Calu3 (cell line): ENCODE measurements around the gene EPB41L3. TPM values are rescaled to one million over a fixed set of nuclear protein-coding genes. Genes with fewer than 3 reads are reported as not detected.

Source experiments
- BruUV-seq: library from RNA; stranded (reverse); fragments of 400-500 nt; replicated peaks from 2 replicates; lab custom pipeline; 2021; lab: Mats Ljungman, UMichigan
- CTCF ChIA-PET: fragments of 300-600 bp; sonication (Branson Sonifier 250); formaldehyde crosslinking; loops from one replicate; lab custom pipeline; 2022; ENCODE audit warnings: antibody characterized with exemption; lab: Charles Lee
- DNase-seq: peaks from one replicate; pipeline ENCODE4 v3.0.0; 2022
- H3K27ac Mint-ChIP-seq: one replicate; pipeline ENCODE4 v1.8.0; 2022; ENCODE audit warnings: mixed read lengths; ENCODE audit not compliant: unreplicated experiment
- H3K27me3 Mint-ChIP-seq: one replicate; pipeline ENCODE4 v1.8.0; 2022; ENCODE audit warnings: mixed read lengths; ENCODE audit not compliant: unreplicated experiment
- H3K36me3 Mint-ChIP-seq: one replicate; pipeline ENCODE4 v1.8.0; 2022; ENCODE audit warnings: mild to moderate bottlenecking, moderate library complexity, mixed read lengths; ENCODE audit not compliant: insufficient read depth, unreplicated experiment
- H3K4me1 Mint-ChIP-seq: one replicate; pipeline ENCODE4 v1.8.0; 2022; ENCODE audit warnings: mild to moderate bottlenecking, low read depth, mixed read lengths; ENCODE audit not compliant: unreplicated experiment
- H3K4me3 Mint-ChIP-seq: one replicate; pipeline ENCODE4 v1.8.0; 2022; ENCODE audit warnings: mild to moderate bottlenecking, low read depth, moderate library complexity, mixed read lengths; ENCODE audit not compliant: unreplicated experiment
- H3K9me3 Mint-ChIP-seq: one replicate; pipeline ENCODE4 v1.8.0; 2022; ENCODE audit warnings: low read depth, mixed read lengths; ENCODE audit not compliant: unreplicated experiment
- CTCF ChIP-seq: fragments of 200-600 bp; IDR thresholded peaks from one replicate; pipeline ENCODE4 v1.8.0; 2022; ENCODE audit warnings: antibody characterized with exemption; ENCODE audit not compliant: unreplicated experiment
- intact Hi-C: fragments of 100-400 bp; cut with micrococcal nuclease; formaldehyde crosslinking; loops from one replicate; pipeline ENCODE4 v1.10.0; 2022; ENCODE audit not compliant: unreplicated experiment
- total RNA-seq: library from RNA; stranded (reverse); gene quantifications from 2 replicates; pipeline ENCODE4 v1.2.3, GENCODE V29; 2022

EPB41L3 gene
- total RNA-seq, 1 experiment from 2014 or later: not detected

DNA sequence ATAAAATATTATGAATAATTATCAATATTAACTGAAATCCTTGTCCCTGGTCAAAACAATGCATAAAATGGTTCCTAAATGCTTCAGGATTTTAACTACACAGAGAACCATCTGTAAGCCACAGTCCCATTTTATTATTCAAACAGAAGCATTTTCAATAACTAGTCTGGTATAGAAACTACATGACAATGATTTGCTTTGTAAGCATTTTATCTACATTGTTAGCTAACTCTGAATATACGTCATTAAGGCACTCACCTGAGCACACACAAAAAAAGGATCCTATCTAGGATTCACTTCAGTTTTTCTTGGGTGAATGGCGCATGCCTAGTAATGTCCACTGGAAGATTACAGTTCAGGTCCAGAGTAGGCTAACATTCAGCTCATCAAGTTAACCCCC lies 22.8 kb downstream of the EPB41L3 start:
- no peak for DNase-seq
- TF ChIP-seq CTCF: no peak
- no peak overlapping the region for H3K27ac Mint-ChIP-seq
- intact Hi-C loops: no loop called here
- H3K27me3 Mint-ChIP-seq: no peaks in the 10 kb centered on the region
- CTCF ChIA-PET: no interaction called here
- no peaks in the 10 kb centered on the region for H3K4me1 Mint-ChIP-seq
- no peaks in the 10 kb centered on the region for H3K9me3 Mint-ChIP-seq
- no peaks in the 10 kb centered on the region for H3K36me3 Mint-ChIP-seq
- no TSS peak for BruUV-seq
- H3K4me3 Mint-ChIP-seq: no peak overlapping the region

DNA sequence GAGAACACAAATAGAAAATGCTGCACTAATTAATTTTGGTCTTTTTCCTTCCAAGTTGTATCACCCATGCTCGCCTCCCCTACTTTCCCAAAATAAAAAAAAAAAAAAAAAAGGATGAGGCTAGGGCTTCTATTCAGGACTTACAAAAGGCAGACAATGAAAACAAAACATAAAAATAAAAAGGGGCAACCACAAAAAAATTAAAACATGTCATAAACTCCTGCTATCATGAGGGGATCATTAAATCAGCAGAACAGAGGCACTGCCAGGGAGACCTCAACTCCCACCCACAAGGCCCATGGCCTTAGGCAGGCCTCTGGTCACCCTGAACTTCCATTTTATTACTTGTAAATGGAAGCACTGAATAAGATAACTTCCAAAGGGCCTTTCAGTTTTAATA lies 23.3 kb downstream of the EPB41L3 start:
- no TSS peak for BruUV-seq
- no peak for TF ChIP-seq CTCF
- Mint-ChIP-seq H3K9me3 (no peaks in the 10 kb centered on the region), H3K27ac (no peak overlapping the region), H3K27me3 (no peaks in the 10 kb centered on the region), H3K4me3 (no peak overlapping the region), H3K4me1 (no peaks in the 10 kb centered on the region), H3K36me3 (no peaks in the 10 kb centered on the region)
- intact Hi-C loops: no loop called here
- CTCF ChIA-PET: no interaction called here
- DNase-seq: no peak

- Mint-ChIP-seq H3K27me3 (no peaks in the 10 kb centered on the region), H3K4me3 (no peak overlapping the region), H3K27ac (no peak overlapping the region), H3K9me3 (no peaks in the 10 kb centered on the region), H3K36me3 (no peaks in the 10 kb centered on the region), H3K4me1 (no peaks in the 10 kb centered on the region)
- intact Hi-C loops: no loop called here
- BruUV-seq: no TSS peak
- DNase-seq: no peak
- CTCF ChIA-PET: no interaction called here
- TF ChIP-seq CTCF: no peak
These were observed 24.1 kb downstream of the EPB41L3 start for GRCh38 chr18:5519448-5520298.

DNA sequence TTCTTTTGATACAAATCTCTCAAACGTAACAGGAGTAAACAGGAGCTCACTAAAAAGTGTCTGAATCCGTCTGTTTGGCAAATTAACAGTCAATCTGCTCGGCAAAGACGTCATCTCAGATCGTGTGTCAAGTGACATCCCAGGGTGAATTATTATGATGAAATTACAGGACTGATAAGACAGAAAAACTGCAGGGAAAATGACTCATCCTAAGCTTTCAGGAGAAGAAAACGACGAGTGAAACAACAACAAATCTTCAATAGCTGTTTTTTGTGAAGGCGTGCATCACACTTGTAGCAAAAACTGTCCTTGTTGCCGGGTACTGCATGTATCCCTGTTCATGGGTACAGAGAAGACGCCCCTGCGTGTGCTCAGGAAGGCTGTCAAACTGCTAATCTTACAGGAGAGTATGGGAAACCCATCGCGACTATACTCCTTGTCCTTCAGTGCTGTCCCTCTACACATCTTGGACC lies 24.9 kb downstream of the EPB41L3 start:
- Mint-ChIP-seq H3K4me1 (no peaks in the 10 kb centered on the region), H3K9me3 (no peaks in the 10 kb centered on the region), H3K4me3 (no peak overlapping the region), H3K27me3 (no peaks in the 10 kb centered on the region), H3K36me3 (no peaks in the 10 kb centered on the region), H3K27ac (no peak overlapping the region)
- BruUV-seq: no TSS peak
- no peak for DNase-seq
- CTCF ChIA-PET: no interaction called here
- no peak for TF ChIP-seq CTCF
- intact Hi-C loops: no loop called here
